ENCODE results near the gene C6orf141. TPM values are rescaled to one million over a fixed set of nuclear protein-coding genes. Genes with fewer than 3 reads are reported as not detected.

Gene C6orf141
- total and polyA plus RNA-seq, 10 of the 15 experiments (the other 5 are each of a cell fraction or from before 2014, with no cell fraction given): 0.05 to 0.19 TPM; not detected in 8

DNA sequence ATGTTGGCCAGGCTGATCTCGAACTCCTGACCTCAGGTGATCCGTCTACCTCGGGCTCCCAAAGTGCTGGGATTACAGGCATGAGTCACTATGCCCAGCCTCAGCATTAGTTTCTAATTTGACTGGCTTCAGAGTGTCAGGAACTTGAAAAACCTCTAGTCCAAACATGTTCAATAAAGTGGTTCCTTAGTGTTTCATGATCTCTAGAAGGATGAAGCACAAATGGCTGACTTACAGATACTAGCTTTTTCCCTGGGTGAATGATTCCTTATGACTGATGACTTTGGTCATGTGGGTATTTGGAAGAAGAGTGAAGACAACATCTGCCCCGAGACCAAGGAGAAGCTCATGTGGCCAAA, 34.3 kb upstream of the C6orf141 start (continued):
- TF ChIP-seq, protein P1, sequence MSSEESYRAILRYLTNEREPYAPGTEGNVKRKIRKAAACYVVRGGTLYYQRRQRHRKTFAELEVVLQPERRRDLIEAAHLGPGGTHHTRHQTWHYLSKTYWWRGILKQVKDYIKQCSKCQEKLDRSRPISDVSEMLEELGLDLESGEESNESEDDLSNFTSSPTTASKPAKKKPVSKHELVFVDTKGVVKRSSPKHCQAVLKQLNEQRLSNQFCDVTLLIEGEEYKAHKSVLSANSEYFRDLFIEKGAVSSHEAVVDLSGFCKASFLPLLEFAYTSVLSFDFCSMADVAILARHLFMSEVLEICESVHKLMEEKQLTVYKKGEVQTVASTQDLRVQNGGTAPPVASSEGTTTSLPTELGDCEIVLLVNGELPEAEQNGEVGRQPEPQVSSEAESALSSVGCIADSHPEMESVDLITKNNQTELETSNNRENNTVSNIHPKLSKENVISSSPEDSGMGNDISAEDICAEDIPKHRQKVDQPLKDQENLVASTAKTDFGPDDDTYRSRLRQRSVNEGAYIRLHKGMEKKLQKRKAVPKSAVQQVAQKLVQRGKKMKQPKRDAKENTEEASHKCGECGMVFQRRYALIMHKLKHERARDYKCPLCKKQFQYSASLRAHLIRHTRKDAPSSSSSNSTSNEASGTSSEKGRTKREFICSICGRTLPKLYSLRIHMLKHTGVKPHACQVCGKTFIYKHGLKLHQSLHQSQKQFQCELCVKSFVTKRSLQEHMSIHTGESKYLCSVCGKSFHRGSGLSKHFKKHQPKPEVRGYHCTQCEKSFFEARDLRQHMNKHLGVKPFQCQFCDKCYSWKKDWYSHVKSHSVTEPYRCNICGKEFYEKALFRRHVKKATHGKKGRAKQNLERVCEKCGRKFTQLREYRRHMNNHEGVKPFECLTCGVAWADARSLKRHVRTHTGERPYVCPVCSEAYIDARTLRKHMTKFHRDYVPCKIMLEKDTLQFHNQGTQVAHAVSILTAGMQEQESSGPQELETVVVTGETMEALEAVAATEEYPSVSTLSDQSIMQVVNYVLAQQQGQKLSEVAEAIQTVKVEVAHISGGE (CRISPR knock-in tag; IDR thresholded peaks at IDR 0.05): no peak
- TF ChIP-seq ZBED1 (IDR thresholded peaks at IDR 0.05; ENCODE audit: borderline replicate concordance) (no peak), PML (IDR thresholded peaks at IDR 0.05; ENCODE audit: low read length) (no peak), TCF7 (IDR thresholded peaks at IDR 0.05; ENCODE audit: borderline replicate concordance) (no peak), POLR2A (IDR thresholded peaks at IDR 0.05; ENCODE audit: low read depth, low read length) (no peak)

DNA sequence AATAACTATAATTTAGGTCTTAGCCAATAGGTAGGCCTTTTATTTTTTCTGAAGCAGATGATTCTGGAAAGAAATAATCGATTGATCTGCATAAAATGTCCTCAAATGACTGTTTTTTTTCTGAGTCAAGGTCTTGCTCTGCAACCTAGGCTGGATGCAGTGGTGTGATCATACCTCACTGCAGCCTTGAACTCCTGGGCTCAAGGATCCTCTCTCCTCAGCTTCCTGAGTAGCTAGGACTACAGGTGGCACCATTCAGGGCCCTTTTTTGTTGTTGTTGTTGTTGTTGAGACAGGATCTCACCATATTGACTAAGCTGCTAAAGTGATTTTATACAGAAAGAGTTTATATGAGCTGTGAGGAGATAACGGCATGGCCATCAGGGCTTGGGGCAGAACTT, 32.5 kb upstream of the C6orf141 start:
- WGBS (ENCODE audit: insufficient coverage, insufficient replicate concordance, low lambda C conversion rate, missing lambda C conversion rate): 0% methylated on average over 2 of the region's 2 CpGs
- ChIA-PET RAD21 (ENCODE audit: unreplicated experiment) (no interaction called here), POLR2A (interaction anchor here (0.9 kb wide), 1 partner anchor 9 kb away, joined by 3 read pairs; no protein-coding TSS in a partner anchor), CTCF (interaction anchor here (0.9 to 2.5 kb wide), 4 partner anchors 10 to 108 kb away, joined by 3 to 8 read pairs (median 4); no protein-coding TSS in a partner anchor), SMC1A (ENCODE audit: uncharacterized antibody, unreplicated experiment) (no interaction called here)
- DNase-seq (ENCODE audit: low read depth, low spot score) (no peak), ATAC-seq (no peak), FAIRE-seq (no peak)
- intact Hi-C loops (cut with micrococcal nuclease; ENCODE audit: unreplicated experiment): no loop called here
- H4K20me1 ChIP-seq (ENCODE audit: control insufficient read depth, insufficient read depth): no peaks in the 10 kb centered on the region
- no peaks in the 10 kb centered on the region for H3K79me2 ChIP-seq (ENCODE audit: control insufficient read depth, insufficient read depth, low read length)
- H3K27me3 ChIP-seq (replicated peaks in 1 of 2; ENCODE audit: control insufficient read depth in 2 of 2, insufficient read depth in 2 of 2, low read length in 1 of 2): no peaks in the 10 kb centered on the region
- BruUV-seq (replicated peaks): no TSS peak
- H3K9me3 ChIP-seq (replicated peaks; ENCODE audit: control insufficient read depth, insufficient read depth, low read length): no peaks in the 10 kb centered on the region
- in situ Hi-C loops (cut with MboI): no loop called here
- H3K4me3 ChIP-seq: no peak overlapping the region
- no peak overlapping the region for H3K27ac ChIP-seq (ENCODE audit: control insufficient read depth, insufficient read depth)
- TF ChIP-seq MEF2B (IDR thresholded peaks at IDR 0.05; ENCODE audit: partially characterized antibody, poor library complexity, severe bottlenecking): no peak
- no peak overlapping the region for H2AFZ ChIP-seq (ENCODE audit: control insufficient read depth, low read depth, low read length)
- H3K4me2 ChIP-seq (ENCODE audit: control insufficient read depth, insufficient read depth): no peak overlapping the region
- no peak overlapping the region for H3K9ac ChIP-seq (ENCODE audit: control insufficient read depth, insufficient read depth, low read length)
- H3K36me3 ChIP-seq (ENCODE audit: control insufficient read depth in 2 of 2, insufficient read depth in 2 of 2, low read length in 1 of 2): no peaks in the 10 kb centered on the region
- H3K4me1 ChIP-seq (ENCODE audit: control insufficient read depth, insufficient read depth, low read length): no peaks in the 10 kb centered on the region
